Central memory CD8-positive, alpha-beta T cell (primary cell): Measurements from ENCODE around the gene IGSF9B.
"Not testable (repeated sequence)": the region's sequence is repeated elsewhere in the genome, so short reads cannot be mapped to it uniquely, and the experiment has no call there.

Experiments
- ATAC-seq: fragments of 150-1000 bp; cut with Tn5 transposase; replicated peaks from 2 replicates; pipeline ENCODE4 v1.10.0; 2022; ENCODE audit warnings: mild to moderate bottlenecking, moderate FRiP score, moderate number of reproducible peaks; ENCODE audit not compliant: poor library complexity, severe bottlenecking; ENCODE audit errors: extremely low read depth
- DNase-seq, 2 donors: peaks; one replicate each; pipeline ENCODE4 v3.0.0; 2021; ENCODE audit warnings: low spot score in 2 of 2
- H3K27ac Mint-ChIP-seq: one replicate; pipeline ENCODE4 v1.8.0; 2022; ENCODE audit warnings: low read depth, mild to moderate bottlenecking, moderate library complexity, mixed read lengths
- H3K27me3 Mint-ChIP-seq: one replicate; pipeline ENCODE4 v1.8.0; 2022; ENCODE audit warnings: mixed read lengths
- H3K36me3 Mint-ChIP-seq: one replicate; pipeline ENCODE4 v1.8.0; 2022; ENCODE audit warnings: mild to moderate bottlenecking, moderate library complexity, mixed read lengths; ENCODE audit not compliant: insufficient read depth
- H3K4me1 Mint-ChIP-seq: one replicate; pipeline ENCODE4 v1.8.0; 2022; ENCODE audit warnings: mixed read lengths
- H3K4me3 Mint-ChIP-seq: one replicate; pipeline ENCODE4 v1.8.0; 2022; ENCODE audit warnings: mild to moderate bottlenecking, moderate library complexity, mixed read lengths
- H3K9me3 Mint-ChIP-seq: one replicate; pipeline ENCODE4 v1.8.0; 2022; ENCODE audit warnings: mixed read lengths

Gene IGSF9B, protein sequence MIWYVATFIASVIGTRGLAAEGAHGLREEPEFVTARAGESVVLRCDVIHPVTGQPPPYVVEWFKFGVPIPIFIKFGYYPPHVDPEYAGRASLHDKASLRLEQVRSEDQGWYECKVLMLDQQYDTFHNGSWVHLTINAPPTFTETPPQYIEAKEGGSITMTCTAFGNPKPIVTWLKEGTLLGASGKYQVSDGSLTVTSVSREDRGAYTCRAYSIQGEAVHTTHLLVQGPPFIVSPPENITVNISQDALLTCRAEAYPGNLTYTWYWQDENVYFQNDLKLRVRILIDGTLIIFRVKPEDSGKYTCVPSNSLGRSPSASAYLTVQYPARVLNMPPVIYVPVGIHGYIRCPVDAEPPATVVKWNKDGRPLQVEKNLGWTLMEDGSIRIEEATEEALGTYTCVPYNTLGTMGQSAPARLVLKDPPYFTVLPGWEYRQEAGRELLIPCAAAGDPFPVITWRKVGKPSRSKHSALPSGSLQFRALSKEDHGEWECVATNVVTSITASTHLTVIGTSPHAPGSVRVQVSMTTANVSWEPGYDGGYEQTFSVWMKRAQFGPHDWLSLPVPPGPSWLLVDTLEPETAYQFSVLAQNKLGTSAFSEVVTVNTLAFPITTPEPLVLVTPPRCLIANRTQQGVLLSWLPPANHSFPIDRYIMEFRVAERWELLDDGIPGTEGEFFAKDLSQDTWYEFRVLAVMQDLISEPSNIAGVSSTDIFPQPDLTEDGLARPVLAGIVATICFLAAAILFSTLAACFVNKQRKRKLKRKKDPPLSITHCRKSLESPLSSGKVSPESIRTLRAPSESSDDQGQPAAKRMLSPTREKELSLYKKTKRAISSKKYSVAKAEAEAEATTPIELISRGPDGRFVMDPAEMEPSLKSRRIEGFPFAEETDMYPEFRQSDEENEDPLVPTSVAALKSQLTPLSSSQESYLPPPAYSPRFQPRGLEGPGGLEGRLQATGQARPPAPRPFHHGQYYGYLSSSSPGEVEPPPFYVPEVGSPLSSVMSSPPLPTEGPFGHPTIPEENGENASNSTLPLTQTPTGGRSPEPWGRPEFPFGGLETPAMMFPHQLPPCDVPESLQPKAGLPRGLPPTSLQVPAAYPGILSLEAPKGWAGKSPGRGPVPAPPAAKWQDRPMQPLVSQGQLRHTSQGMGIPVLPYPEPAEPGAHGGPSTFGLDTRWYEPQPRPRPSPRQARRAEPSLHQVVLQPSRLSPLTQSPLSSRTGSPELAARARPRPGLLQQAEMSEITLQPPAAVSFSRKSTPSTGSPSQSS (N-terminal part only)

DNA sequence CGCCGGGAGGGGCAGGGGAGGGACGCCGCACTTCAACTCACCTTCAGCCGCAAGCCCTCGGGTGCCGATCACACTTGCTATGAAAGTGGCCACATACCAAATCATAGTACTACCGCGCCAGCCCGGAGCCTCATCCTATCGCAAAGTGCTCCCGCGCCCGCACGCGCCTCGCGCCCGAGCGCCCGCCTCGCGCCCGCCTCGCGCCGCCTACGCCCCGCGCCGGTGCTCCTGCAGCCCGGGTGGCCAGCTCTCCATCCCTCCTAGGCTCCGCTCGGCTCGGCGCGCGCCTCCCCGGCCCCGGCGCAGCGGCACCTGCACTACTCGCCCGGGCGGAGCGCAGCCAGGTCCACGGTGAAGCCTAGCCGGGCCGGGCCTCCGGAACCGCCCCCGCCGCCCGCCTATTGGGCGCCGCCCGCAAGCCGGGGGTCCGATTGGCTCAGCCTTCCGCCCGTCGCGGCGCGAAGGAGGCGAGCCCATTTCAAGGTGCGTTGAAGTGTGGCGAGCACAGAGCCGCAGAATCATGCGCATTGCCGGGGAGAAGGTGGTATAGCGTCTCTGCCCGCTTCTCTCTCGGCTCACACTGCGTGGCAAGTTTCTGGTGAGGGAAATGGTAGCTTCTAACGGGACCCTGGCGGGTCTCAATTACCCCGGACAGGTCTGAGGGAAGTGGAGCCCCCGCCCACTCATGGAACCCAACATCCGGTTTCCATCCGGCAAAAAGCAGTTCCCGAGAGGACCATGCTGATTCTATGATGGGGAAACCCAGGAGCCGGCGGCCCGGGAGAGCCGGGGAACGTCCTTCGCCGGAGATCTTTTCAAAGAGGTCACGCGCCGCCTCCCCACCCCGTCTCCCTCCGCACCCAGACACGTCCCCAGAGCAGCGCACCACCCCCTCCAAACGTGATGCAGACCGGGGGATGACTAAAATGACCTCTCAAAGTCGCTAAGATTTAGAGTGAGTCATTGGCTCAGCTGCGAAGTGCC lies at the start of gene IGSF9B:
Gene IGSF9B (minus strand): TSS at position 319 of the 984 bp plus-strand sequence. CDS start 214 bp downstream, at position 105.
- peaks cover 38% of the 10 kb centered on the region for H3K27me3 Mint-ChIP-seq
- peaks cover 37% of the 10 kb centered on the region for H3K4me1 Mint-ChIP-seq
- ATAC-seq: peak; percentile 96
- H3K9me3 Mint-ChIP-seq: no peaks in the 10 kb centered on the region
- H3K4me3 Mint-ChIP-seq: peak within 1 kb of the TSS; percentile 89
- peak; percentile 84 to 85 for DNase-seq
- peaks cover 5% of the 10 kb centered on the region for H3K36me3 Mint-ChIP-seq
- H3K27ac Mint-ChIP-seq: peak within 1 kb of the TSS; percentile 71

DNA sequence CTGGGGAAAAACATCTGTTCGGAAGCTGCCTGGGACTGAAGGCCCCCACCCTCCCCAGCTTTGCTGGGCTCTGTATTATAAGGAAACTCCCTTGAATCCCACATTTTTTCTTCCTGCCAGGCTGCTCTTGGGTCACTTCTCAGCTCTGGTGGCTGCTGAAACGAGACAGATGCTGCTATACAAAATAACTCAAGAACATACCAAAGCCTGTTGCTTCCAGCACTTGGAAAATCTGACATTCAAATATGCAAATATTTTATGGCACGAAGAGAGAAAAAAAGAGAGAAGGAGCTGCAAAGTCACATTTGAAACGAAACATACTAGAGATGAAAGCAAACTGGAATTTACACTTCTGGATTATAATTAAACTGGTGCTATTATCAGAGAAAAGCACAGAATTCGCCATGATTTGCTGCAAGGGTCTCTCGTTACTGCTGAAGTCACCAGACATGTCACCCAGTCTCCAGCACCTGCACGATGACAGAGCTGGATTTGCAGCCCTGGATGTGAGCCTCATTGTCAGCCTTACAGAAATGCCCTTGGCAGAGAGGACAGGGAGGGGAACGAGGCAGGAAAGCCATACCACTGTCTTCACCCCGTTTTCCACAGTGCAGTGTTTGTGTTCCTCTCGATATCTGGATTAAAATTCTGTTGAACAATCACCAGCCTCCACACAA lies 47.9 kb upstream of the IGSF9B start:
- ATAC-seq (no peak), DNase-seq (no peak)
- no peak overlapping the region for H3K4me3 Mint-ChIP-seq
- H3K9me3 Mint-ChIP-seq: no peaks in the 10 kb centered on the region
- no peak overlapping the region for H3K27ac Mint-ChIP-seq
- no peaks in the 10 kb centered on the region for H3K4me1 Mint-ChIP-seq
- peaks cover 33% of the 10 kb centered on the region for H3K27me3 Mint-ChIP-seq
- no peaks in the 10 kb centered on the region for H3K36me3 Mint-ChIP-seq

DNA sequence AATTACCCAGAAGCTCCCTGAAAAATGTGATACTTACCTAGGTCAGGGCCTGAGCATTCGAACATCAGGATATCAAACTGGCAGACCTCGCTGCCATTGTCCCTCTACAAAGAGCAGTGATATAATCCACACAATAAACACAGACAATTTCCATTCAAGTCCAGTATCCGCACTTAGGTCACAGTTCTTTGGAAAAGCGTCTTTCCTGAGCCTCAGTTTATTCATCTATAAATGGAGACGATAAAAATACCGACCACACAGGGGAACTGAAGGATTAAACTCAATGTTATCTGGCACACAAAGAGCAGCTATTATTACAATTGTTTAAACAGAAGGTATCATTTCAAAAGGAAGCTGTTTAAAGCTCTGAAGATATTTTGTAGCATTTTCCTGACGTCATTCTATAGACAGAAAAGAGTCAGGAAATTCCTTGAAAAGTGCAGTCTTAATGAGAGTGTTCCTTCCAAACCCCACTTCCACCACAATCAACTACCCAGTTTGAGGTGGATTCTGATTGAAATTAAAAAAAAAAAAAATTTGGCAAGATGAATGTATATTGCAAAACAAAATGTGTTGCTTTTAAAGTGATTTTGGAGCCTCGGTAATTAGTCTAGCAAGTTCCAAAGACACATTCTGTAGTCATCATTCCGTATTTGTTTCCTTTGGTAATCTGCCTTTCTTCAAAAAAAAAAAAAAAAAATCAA lies 47.2 kb upstream of the IGSF9B start:
- H3K4me1 Mint-ChIP-seq: no peaks in the 10 kb centered on the region
- H3K27me3 Mint-ChIP-seq: peaks cover 26% of the 10 kb centered on the region
- no peak overlapping the region for H3K4me3 Mint-ChIP-seq
- no peaks in the 10 kb centered on the region for H3K9me3 Mint-ChIP-seq
- H3K27ac Mint-ChIP-seq: no peak overlapping the region
- H3K36me3 Mint-ChIP-seq: no peaks in the 10 kb centered on the region
- ATAC-seq (no peak), DNase-seq (no peak)

DNA sequence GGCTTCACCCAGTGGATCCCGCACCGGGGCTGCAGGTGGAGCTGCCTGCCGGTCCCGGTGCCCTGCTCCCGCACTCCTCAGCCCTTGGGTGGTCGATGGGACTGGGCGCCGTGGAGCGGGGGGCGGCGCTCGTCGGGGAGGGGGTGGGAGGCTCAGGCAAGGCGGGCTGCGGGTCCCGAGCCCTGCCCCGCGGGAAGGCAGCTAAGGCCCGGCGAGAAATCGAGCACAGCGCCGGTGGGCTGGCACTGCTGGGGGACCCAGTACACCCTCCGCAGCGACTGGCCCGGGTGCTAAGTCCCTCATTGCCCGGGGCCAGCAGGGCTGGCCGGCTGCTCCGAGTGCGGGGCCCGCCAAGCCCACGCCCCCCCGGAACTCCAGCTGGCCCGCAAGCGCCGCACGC lies 46.1 kb upstream of the IGSF9B start:
- H3K4me3 Mint-ChIP-seq, H3K4me1 Mint-ChIP-seq, H3K27ac Mint-ChIP-seq, H3K9me3 Mint-ChIP-seq, ATAC-seq, DNase-seq, H3K36me3 Mint-ChIP-seq: not testable (repeated sequence)
- peaks cover 28% of the 10 kb centered on the region for H3K27me3 Mint-ChIP-seq

DNA sequence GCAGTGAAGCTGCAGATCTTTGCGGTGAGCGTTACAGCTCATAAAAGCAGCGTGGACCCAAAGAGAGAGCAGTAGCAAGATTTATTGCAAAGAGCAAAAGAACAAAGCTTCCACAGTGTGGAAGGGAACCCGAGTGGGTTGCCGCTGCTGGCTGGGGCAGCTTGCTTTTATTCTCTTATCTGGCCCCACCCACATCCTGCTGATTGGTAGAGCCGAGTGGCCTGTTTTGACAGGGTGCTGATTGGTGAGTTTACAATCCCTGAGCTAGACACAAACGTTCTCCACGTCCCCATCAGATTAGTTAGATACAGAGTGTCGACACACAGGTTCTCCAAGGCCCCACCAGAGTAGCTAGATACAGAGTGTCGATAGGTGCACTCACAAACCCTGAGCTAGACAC lies 45.6 kb upstream of the IGSF9B start:
- H3K4me1 Mint-ChIP-seq, DNase-seq, ATAC-seq, H3K36me3 Mint-ChIP-seq, H3K27ac Mint-ChIP-seq, H3K4me3 Mint-ChIP-seq, H3K9me3 Mint-ChIP-seq: not testable (repeated sequence)
- peaks cover 32% of the 10 kb centered on the region for H3K27me3 Mint-ChIP-seq

DNA sequence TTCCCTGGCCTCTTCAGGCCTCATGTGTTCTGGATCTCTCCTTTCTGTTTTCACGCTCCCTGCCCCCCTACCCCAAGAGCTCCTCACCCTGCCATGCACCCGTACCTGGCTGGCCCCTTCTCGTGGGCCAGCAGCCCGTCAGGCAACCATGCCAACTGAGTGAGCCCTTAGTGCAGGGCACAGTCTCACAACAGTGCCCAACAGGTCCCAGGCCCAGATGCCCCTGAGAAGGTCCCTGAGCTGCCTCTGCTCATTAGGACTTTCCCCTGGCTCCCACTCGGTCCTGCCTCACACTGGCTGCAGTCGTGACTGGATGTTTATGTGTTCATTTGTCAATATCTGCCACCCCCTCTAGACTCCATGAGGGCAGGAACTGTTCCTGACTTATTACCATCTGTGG lies 44.8 kb upstream of the IGSF9B start:
- DNase-seq: no peak
- no peak overlapping the region for H3K27ac Mint-ChIP-seq
- H3K4me1 Mint-ChIP-seq: no peaks in the 10 kb centered on the region
- H3K9me3 Mint-ChIP-seq: no peaks in the 10 kb centered on the region
- ATAC-seq: no peak
- no peak overlapping the region for H3K4me3 Mint-ChIP-seq
- peaks cover 2% of the 10 kb centered on the region for H3K36me3 Mint-ChIP-seq
- H3K27me3 Mint-ChIP-seq: peaks cover 40% of the 10 kb centered on the region

DNA sequence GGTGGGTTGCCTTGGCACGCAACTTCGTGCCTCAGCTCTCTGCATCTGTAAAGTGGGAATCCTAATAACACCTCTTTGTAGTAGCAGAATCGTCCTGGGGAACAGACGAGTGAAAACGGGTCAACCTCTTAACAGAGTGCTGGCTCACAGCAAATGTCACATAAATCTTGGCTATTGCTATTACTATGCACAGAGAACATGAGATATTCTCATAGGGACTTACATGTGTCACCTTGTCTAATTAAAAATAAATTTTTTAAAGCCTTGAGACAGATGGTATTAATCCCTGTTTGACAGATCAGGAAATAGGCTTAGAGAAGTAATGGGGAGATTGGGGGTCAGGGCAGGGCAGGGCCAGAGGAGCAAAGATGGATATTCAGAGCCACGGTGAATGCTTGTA lies 44.3 kb upstream of the IGSF9B start:
- peaks cover 2% of the 10 kb centered on the region for H3K36me3 Mint-ChIP-seq
- H3K4me3 Mint-ChIP-seq: no peak overlapping the region
- H3K9me3 Mint-ChIP-seq: no peaks in the 10 kb centered on the region
- ATAC-seq: no peak
- no peak overlapping the region for H3K27ac Mint-ChIP-seq
- H3K27me3 Mint-ChIP-seq: peaks cover 42% of the 10 kb centered on the region
- H3K4me1 Mint-ChIP-seq: no peaks in the 10 kb centered on the region
- DNase-seq: no peak

DNA sequence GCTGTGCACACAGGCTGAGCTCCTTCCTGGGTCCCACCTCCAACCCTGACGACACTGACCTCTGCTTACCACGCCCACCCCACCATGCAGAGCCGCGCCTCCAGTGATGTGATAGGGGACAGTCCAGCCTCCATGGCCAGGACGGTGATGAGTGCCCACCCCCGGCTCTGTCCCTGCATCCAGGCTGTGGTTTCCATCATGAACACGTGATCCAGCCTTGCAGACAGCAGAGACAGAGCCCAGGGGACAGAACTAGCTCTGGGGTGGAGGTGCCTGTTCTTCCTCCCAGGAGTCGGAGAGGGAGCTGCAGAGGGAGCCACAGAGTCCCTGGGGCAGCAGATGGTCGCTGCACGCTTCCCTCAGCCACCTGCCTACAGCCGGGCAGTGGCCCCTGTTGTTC lies 42.6 kb upstream of the IGSF9B start:
- H3K4me1 Mint-ChIP-seq: no peaks in the 10 kb centered on the region
- ATAC-seq: no peak
- peaks cover 2% of the 10 kb centered on the region for H3K36me3 Mint-ChIP-seq
- H3K27me3 Mint-ChIP-seq: peaks cover 42% of the 10 kb centered on the region
- no peak overlapping the region for H3K27ac Mint-ChIP-seq
- no peaks in the 10 kb centered on the region for H3K9me3 Mint-ChIP-seq
- DNase-seq: no peak
- no peak overlapping the region for H3K4me3 Mint-ChIP-seq

DNA sequence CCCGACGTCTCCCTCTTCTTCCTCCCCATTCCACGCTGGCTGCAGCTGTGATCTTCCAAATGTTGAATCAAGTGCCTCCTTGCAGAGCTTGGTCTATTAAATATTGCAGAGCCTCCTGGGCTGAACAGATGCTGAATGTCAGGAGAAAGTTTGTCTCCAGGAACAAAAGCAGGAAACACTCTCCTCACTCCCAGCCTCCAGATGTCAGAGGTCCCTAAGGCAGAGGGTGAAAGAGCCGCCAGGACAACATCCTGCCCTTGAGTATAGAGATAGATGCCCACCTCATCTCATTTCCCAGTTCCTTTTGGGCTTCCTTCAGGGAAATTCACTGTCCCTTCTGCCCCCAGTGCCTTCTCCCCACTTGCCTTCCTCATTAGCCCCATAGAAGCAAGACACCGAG lies 40.8 kb upstream of the IGSF9B start:
- H3K27me3 Mint-ChIP-seq: peaks cover 42% of the 10 kb centered on the region
- DNase-seq (no peak), ATAC-seq (no peak)
- no peak overlapping the region for H3K27ac Mint-ChIP-seq
- no peaks in the 10 kb centered on the region for H3K9me3 Mint-ChIP-seq
- H3K4me3 Mint-ChIP-seq: no peak overlapping the region
- H3K36me3 Mint-ChIP-seq: peaks cover 2% of the 10 kb centered on the region
- H3K4me1 Mint-ChIP-seq: no peaks in the 10 kb centered on the region

DNA sequence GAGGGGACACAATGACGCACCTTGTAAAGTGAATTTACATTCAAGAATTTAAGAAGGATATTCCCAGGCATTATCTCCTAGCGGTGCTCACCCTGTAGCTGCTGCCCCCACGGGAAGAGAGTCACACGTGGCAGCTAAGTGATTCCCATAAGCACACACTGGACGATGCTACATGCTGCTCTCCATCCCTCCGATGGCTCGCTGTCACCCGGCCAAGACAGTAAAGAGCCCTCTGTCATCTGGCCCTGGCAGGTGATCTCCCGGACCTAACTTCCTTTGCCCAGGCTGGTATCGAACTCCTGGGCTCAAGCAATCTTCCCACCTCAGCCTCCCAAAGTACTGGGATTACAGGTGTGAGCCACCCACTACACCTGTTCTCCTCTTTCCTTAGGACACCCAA lies 39.9 kb upstream of the IGSF9B start:
- no peak for ATAC-seq
- Mint-ChIP-seq H3K4me1 (no peaks in the 10 kb centered on the region), H3K4me3 (no peak overlapping the region), H3K27ac (no peak overlapping the region), H3K36me3 (peaks cover 2% of the 10 kb centered on the region), H3K9me3 (no peaks in the 10 kb centered on the region), H3K27me3 (peaks cover 40% of the 10 kb centered on the region)
- DNase-seq: no peak

DNA sequence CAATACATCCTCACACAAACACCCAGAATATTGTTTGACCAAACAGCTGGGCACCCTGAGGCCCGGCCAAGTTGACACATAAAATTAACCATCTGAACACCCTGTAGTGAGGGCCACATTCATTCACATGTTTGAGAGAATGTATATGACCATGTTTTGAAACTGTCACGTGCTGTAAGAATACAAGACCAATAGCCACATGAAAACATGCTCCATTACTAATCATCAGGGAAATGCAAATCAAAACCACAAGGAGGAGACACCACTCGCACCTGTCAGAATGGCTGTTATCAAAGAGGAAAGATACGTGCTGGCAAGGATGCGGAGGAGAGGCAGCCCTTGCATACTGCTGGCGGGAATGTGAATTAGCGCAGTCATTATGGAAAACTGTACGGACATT lies 38.3 kb upstream of the IGSF9B start:
- no peak overlapping the region for H3K27ac Mint-ChIP-seq
- H3K4me3 Mint-ChIP-seq: no peak overlapping the region
- ATAC-seq: no peak
- peaks cover 46% of the 10 kb centered on the region for H3K27me3 Mint-ChIP-seq
- peaks cover 2% of the 10 kb centered on the region for H3K36me3 Mint-ChIP-seq
- DNase-seq: no peak
- H3K9me3 Mint-ChIP-seq: no peaks in the 10 kb centered on the region
- no peaks in the 10 kb centered on the region for H3K4me1 Mint-ChIP-seq
